Spinal cord (tissue), 10 donors: ENCODE results near the gene BHLHE23. TPM values are rescaled to one million over a fixed set of nuclear protein-coding genes. Genes with fewer than 3 reads are reported as not detected.

ENCODE experiments used
- DNase-seq, 6 donors: peaks; one replicate each; pipeline versions ENCODE4 v3.0.0 to v3.0.0-alpha.2; 2013 to 2015; ENCODE audit warnings: low spot score in 6 of 6, low read depth in 4 of 6
- H3K27ac ChIP-seq: one replicate; pipeline ENCODE4 v1.5.1; 2013; ENCODE audit warnings: low read depth, low read length, control low read depth
- H3K27me3 ChIP-seq: one replicate; pipeline ENCODE4 v1.6.1; 2013; ENCODE audit warnings: low read length; ENCODE audit not compliant: control insufficient read depth, insufficient read depth
- H3K36me3 ChIP-seq: one replicate; pipeline ENCODE4 v1.6.1; 2013; ENCODE audit warnings: low read length; ENCODE audit not compliant: control insufficient read depth, insufficient read depth
- H3K4me1 ChIP-seq: one replicate; pipeline ENCODE4 v1.6.1; 2013; ENCODE audit warnings: low read length; ENCODE audit not compliant: control insufficient read depth, insufficient read depth
- H3K4me3 ChIP-seq: one replicate; pipeline ENCODE4 v1.5.1; 2013; ENCODE audit warnings: low read depth, low read length, control low read depth
- H3K9me3 ChIP-seq: one replicate; pipeline ENCODE4 v1.6.1; 2013; ENCODE audit warnings: low read length; ENCODE audit not compliant: control insufficient read depth, insufficient read depth
- WGBS: methylation state at CpG from one replicate; pipeline ENCODE4 v1.1.5; 2013; ENCODE audit warnings: missing lambda C conversion rate; ENCODE audit not compliant: insufficient coverage; 5-methylcytosine and 5-hydroxymethylcytosine counted together
- polyA plus RNA-seq, 2 donors: library from polyadenylated mRNA; unstranded; fragments of 120-200 nt; gene quantifications; one replicate each; pipeline ENCODE4 v1.2.1, GENCODE V29; 2013; ENCODE audit not compliant: insufficient read length in 2 of 2
- total RNA-seq, 2 donors: library from RNA; depleted of rRNA in 1 of 2; stranded (reverse); fragments of 120-200 nt in 1 of 2; fragments of >200 nt in 1 of 2; gene quantifications; one replicate each; pipeline versions ENCODE4 v1.2.3 to v1.2.4, GENCODE V29; 2013 to 2014
- donor health status: healthy.

Gene BHLHE23
- total and polyA plus RNA-seq, 4 donors: not detected

DNA sequence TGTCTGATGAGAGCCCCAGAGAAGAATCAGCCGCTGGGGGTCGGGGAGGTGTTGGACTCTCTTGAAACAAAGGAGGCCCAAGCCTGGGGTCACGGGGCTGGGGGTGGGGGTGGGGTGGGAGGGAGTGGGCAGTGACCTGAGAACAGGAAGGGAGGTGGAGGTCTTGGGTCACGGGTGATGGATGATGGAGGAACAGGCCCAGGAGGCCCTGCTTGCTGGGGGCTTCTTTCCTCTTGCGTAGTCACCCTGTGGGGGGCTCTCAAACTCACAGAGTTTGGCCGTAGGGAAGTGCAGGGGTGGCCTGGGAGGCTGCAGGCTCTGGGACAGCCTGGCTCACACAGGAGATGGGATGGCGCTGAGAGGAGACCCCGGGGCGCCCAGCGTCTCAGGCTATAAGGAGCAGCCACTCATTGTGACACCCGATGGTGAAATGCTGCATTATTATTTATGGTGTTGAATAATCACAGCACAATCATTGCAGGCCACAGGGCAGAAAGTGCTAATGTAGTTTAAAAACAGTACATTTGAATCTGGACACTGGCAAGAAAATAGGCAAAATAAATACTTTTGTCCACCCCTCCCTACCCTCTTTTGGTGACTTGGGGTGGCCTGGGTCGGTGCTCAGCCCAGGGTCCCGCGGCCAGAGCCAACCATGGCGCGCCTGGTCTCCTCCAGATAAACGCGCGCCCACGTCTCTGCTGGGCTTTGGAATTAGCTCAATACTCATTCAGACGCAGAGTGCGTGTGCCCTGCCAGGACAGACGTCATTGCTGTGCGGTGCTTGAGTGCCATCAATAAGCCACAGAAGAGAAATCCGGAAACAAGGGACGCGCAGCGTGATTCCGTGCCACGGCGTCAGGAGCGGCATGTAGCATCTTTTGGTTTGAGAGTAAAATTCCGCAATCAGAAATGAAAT is 27.3 kb upstream of the BHLHE23 start:
- no peaks in the 10 kb centered on the region for H3K9me3 ChIP-seq
- no peaks in the 10 kb centered on the region for H3K36me3 ChIP-seq
- 81% methylated on average over 24 of the region's 33 CpGs for WGBS
- no peak overlapping the region for H3K4me3 ChIP-seq
- no peak overlapping the region for H3K27ac ChIP-seq
- no peak for DNase-seq
- H3K27me3 ChIP-seq: peaks cover 51% of the 10 kb centered on the region
- H3K4me1 ChIP-seq: peaks cover 20% of the 10 kb centered on the region

DNA sequence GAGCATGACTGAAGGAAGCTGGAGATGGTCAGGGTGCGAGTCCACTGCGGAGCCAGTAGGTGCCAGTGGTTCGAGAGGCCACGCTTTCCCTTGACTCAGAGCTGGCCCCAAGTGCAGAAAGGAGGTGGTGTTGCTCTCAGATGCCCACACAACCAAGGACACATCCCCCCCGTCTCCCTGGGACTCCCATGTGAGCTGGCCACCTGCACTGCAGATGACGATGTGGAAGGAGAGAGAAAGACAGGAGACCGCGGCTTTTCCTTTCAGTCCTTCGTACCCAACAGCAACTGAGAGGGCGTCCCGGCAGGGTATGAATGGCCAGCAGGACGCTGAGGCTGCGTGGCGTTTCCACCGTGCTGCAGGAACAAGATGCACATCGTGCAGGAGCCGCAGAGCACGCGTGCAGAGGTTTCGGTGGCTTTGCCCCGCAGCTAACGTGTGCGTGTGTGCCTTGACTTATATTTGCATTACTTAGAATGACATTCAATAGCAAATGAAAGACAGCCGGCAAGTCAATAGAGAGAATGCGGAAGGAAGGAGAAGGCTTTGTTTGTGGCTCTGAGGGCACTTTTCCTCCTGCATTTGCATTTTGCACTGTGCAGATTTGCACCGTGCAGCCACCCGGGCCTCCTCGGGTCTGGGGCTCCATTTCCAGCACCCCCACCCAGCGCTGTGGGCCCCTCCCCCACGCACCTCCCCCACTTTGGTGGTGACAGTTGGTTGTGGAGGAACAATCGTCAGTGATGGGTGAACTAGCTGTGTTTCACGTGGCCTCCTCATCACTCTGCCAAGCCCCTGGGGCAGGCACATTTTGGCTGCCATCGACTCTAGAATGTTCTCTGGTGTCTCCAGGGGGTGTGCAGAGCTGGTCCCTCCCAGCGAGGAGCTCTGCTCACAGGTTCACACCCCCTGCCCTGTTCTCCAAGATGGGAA is 26.4 kb upstream of the BHLHE23 start:
- no peaks in the 10 kb centered on the region for H3K36me3 ChIP-seq
- no peak overlapping the region for H3K4me3 ChIP-seq
- peaks cover 26% of the 10 kb centered on the region for H3K4me1 ChIP-seq
- H3K27ac ChIP-seq: no peak overlapping the region
- no peaks in the 10 kb centered on the region for H3K9me3 ChIP-seq
- H3K27me3 ChIP-seq: peaks cover 56% of the 10 kb centered on the region
- WGBS: 10% methylated on average over 22 of the region's 34 CpGs
- peak in 1 of 6 donors; percentile 72 for DNase-seq

DNA sequence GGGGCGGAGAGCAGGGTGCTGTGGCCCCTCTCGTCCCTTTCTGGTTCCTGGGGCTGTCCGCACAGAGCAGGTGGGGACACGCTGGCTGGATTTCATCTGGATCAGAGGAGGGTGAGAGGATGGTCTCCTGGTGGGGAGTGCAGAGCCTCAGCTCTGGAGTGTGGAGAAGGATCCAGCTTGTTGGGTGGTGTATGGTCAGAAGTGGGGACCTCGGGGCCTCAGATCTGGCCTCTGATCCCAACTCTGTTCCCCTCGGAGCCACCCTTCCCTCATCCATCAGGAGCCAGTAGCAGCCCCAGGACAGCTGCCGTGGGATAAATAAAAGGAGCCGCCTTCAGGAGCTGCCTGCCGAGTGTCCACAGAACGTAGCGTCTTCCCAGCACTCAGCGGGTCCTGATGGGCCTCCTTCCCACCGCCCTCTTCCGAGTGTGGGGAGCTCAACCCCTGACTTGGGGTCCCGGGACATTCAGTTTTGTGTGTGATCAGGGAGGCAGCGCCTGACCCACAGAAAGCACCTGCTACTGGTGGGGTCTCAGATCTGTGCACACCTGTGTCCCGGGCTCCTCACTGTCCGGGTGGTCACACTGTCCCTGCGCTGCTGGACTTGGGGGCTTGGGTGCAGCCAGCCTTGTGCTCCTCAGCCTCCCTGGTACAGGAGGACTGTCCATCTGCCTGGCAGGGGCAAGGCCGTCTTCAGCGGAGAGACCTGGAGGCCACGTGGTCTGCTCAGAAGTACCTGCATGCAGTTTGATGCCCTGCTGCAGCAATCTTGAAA is 25.4 kb upstream of the BHLHE23 start:
- DNase-seq: no peak
- 68% methylated on average over 21 of the region's 22 CpGs for whole genome bisulfite sequencing
- no peak overlapping the region for H3K4me3 ChIP-seq
- no peaks in the 10 kb centered on the region for H3K36me3 ChIP-seq
- no peak overlapping the region for H3K27ac ChIP-seq
- peaks cover 60% of the 10 kb centered on the region for H3K27me3 ChIP-seq
- H3K4me1 ChIP-seq: peaks cover 28% of the 10 kb centered on the region
- H3K9me3 ChIP-seq: no peaks in the 10 kb centered on the region

DNA sequence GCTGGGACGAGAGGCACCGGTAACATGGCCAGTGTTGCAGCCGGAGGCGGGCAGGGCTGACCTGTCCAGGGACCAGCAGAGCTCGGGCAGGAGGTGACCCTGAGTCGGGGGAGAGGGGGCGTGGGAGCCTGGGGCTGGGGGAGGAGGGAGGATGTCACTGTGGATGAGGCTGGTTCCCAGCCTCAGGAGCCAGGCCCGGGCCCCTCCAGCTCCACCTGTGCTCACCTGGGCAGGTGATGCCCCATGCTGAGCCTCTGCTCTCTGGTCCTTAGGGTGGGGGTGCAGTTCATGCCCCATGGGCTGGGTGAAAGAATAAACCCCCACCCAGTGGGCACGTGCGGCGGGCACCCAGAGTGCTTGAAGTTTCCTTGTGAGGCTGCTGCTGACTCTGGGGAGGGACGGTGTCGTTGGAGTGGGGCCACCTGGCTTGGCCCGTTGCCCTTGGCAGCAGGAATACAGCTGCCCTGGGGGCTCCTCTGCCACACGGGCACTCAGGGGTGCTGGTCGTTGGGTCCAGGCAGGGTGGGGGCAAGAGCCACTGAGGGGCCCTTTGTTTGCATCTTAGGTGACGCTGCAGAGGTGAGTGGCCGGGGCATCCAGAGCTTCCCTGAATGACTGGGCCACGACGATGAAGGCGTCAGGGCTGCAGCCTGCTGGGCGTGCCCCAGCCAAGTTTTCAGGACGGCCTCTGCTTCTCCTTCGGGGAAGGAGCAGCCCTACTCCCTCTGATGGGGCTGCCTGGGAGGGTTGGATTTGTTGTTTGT is 24.7 kb upstream of the BHLHE23 start:
- Histone ChIP-seq H3K9me3 (no peaks in the 10 kb centered on the region), H3K36me3 (no peaks in the 10 kb centered on the region), H3K27me3 (peaks cover 68% of the 10 kb centered on the region), H3K27ac (no peak overlapping the region), H3K4me3 (no peak overlapping the region), H3K4me1 (peaks cover 28% of the 10 kb centered on the region)
- DNase-seq: no peak
- WGBS: 68% methylated on average over 23 of the region's 24 CpGs

DNA sequence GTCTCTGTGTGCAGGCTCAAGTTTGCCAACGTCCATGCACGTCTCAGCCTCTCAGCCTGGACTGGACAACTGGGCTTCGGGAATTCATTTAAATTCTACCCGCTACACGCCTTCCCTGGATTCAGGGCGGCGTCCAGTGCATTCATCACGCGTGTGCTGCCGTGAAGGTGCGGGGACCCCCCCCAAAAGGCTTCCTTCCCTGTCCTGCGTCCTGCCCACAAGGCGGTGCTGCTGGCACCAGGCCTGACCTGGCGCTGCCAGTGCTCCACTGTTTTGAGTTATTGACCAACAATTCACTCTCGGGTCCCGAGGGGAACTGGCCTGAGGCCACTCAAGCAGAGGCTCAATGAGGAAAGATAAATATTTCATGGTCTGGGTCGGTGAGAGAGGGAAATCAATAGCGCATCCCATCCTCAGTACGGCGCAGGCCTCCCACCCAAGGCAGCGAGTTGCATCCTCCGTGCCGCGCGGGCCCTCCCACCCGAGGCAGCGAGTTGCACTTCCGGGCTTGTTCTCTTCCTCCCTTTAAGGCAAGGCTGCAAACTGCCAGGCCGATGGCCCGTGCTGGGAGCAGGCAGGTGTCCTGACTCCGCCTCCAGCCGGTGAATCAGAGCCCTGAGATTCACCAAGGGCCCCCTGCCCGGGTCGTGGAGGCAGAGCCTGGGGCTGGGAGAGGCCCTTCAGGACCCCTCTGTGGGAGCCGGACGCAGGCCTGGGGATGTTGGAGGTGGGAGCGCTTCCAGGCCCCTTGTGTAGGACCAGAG is 22.8 kb upstream of the BHLHE23 start:
- WGBS: 57% methylated on average over 35 of the region's 37 CpGs
- peaks cover 85% of the 10 kb centered on the region for H3K27me3 ChIP-seq
- no peak overlapping the region for H3K4me3 ChIP-seq
- no peaks in the 10 kb centered on the region for H3K9me3 ChIP-seq
- DNase-seq: peak in 1 of 6 donors; percentile 34
- no peak overlapping the region for H3K27ac ChIP-seq
- peaks cover 39% of the 10 kb centered on the region for H3K4me1 ChIP-seq
- H3K36me3 ChIP-seq: no peaks in the 10 kb centered on the region

DNA sequence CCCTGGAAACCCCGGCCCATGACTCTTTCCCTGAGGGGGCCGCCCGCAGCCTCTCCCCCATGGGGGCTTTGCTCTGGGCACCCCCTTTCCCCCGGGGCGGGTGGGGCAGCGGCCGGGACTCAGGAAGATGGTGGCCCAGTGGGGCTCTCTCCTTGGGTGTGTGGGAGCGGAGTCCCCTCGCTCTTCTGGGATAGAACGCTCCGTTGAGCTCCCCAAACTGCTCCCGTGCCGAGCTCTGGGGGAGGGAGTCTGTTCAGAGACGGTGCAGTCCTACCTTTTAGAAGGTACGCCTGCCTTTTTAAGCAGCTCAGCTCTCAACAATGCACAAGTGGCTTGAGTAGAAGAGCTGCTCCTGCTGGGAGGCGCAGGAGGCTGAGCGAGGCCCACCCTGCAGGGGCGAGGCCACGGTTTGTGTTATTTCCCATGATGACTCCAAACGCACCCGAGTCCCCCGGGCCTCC is 21.7 kb upstream of the BHLHE23 start:
- Histone ChIP-seq H3K4me1 (peaks cover 32% of the 10 kb centered on the region), H3K27ac (no peak overlapping the region), H3K36me3 (no peaks in the 10 kb centered on the region), H3K9me3 (no peaks in the 10 kb centered on the region), H3K4me3 (no peak overlapping the region), H3K27me3 (peaks cover 88% of the 10 kb centered on the region)
- WGBS: 29% methylated on average over 11 of the region's 22 CpGs
- no peak for DNase-seq

DNA sequence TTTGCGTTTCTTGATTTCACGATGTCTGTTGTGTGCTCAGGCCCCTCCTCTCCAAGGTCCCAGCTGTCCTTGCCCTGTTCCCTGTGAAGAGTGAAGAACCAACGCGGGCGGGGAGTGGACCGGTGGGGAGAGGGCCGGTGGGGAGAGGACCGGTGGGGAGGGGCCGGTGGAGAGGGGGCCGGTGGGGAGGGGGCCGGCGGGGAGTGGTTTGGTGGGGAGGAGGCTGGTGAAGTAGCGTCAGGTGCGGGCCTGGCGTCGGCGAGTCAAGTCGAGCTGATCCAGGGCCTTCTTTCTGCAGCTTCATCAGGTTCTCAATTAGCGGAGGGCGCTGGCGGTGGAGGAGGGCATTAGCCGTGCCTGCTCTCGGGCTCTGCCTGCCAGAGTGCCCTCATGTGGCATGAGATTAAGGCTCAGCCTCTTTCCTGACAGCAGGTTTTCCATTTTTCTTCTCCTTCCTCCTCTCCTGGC is 21.2 kb upstream of the BHLHE23 start:
- Histone ChIP-seq H3K4me1 (peaks cover 26% of the 10 kb centered on the region), H3K36me3 (no peaks in the 10 kb centered on the region), H3K9me3 (no peaks in the 10 kb centered on the region), H3K4me3 (no peak overlapping the region), H3K27ac (no peak overlapping the region), H3K27me3 (peaks cover 90% of the 10 kb centered on the region)
- 3% methylated on average over 12 of the region's 23 CpGs for WGBS
- DNase-seq: peak in 2 of 6 donors; percentile 44 to 71

DNA sequence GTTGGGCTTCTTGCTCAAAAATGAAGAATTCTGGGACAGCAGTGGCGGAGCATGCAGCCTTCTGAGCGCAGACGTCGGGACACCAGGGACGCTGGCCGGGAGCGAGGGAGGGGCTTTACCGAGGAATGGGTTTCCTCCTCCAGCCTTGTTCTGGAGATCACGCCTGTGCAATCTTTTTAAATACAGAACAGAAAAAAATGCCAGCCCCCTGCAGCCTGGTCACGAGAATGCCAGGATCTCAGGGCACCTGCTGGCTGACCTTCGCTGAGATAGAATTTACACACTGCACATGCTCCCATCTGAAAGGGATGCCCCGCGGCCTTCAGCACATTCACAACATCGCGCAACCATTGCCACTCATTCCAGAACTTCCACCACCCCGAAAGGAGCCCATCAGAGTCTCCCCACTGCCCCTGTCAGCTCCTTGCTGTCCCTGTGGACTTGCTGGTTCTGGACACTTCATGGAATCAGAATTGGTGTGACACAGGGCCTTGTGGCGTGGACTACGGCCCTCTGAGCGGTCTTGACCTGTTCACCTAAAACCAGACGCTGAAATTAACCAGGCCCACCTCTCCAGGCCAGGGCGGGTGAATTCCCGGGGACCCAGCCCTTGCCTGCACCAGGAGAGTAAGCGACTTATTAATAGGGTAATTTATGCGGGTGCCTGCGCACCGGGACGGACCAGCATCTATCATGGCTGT is 20.6 kb upstream of the BHLHE23 start:
- H3K4me1 ChIP-seq: peaks cover 23% of the 10 kb centered on the region
- peaks cover 89% of the 10 kb centered on the region for H3K27me3 ChIP-seq

More for the DNA sequence above, 20.6 kb upstream of the BHLHE23 start:
- no peaks in the 10 kb centered on the region for H3K9me3 ChIP-seq
- no peak for DNase-seq
- H3K4me3 ChIP-seq: no peak overlapping the region
- 46% methylated on average over 24 of the region's 27 CpGs for WGBS
- no peak overlapping the region for H3K27ac ChIP-seq
- H3K36me3 ChIP-seq: no peaks in the 10 kb centered on the region
